SK-MEL-5 (cell line): ENCODE measurements around the gene PAFAH1B1. TPM values are rescaled to one million over a fixed set of nuclear protein-coding genes. Genes with fewer than 3 reads are reported as not detected.
"Not testable (repeated sequence)": the region's sequence is repeated elsewhere in the genome, so short reads cannot be mapped to it uniquely, and the experiment has no call there.

ENCODE experiments used
- DNase-seq: peaks from one replicate; pipeline ENCODE4 v3.0.0-alpha.2; 2016; ENCODE audit warnings: low read depth, low spot score
- in situ Hi-C: cut with HindIII; loops from 2 replicates; pipeline ENCODE4 v1.10.0; 2016; ENCODE audit warnings: low sequenced_read_pairs, high pct_unique_total_duplicates, low pct_unique_long_range_greater_than_20kb
- total RNA-seq: library from RNA; depleted of rRNA; stranded (reverse); fragments of >200 nt; shearing (Covaris generic); gene quantifications from 2 replicates; pipeline ENCODE4 v1.2.3, GENCODE V29; 2014

The PAFAH1B1 gene
- total RNA-seq, 1 experiment from 2014 or later, result 110 TPM

GRCh38 chr17:2660410-2660809, 67.0 kb downstream of the PAFAH1B1 start:
- DNase-seq, in situ Hi-C loops: not testable (repeated sequence)

DNA sequence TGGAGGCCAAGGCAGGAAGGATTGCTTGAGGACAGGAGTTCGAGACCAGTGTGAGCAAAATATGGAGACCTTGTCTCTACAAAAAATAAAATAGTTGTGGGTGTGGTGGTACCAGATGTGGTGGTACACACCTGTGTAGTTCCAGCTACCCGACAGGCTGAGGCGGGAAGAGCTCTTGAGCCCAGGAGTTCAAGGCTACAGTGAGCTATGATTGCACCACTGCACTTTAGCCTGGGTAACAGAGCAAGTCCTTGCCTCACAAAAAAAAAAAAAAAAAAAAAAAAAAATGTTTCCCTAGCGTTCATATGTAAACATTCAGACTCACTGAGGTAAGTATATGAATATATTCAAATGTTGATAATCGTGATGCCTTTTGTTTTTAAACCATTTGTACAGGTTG, 78.6 kb downstream of the PAFAH1B1 start:
- in situ Hi-C loops, result no loop called here
- no peak for DNase-seq

- in situ Hi-C loops, DNase-seq: not testable (repeated sequence)
Observed at GRCh38 chr17:2679247-2679646, 85.8 kb downstream of the PAFAH1B1 start.

GRCh38 chr17:2680961-2681360, 87.5 kb downstream of the PAFAH1B1 start:
- in situ Hi-C loops, result no loop called here

GRCh38 chr17:2681650-2682049, 88.2 kb downstream of the PAFAH1B1 start:
- DNase-seq, result no peak
- in situ Hi-C loops, result no loop called here

More at GRCh38 chr17:2680961-2681360, 87.5 kb downstream of the PAFAH1B1 start:
- no peak for DNase-seq

- no peak for DNase-seq
- in situ Hi-C loops, result no loop called here
Observed at GRCh38 chr17:2682176-2682938, 88.9 kb downstream of the PAFAH1B1 start.

GRCh38 chr17:2683912-2684311, 90.5 kb downstream of the PAFAH1B1 start:
- in situ Hi-C loops, result no loop called here
- DNase-seq, result no peak

- in situ Hi-C loops, result no loop called here
- DNase-seq, result no peak
Observed at GRCh38 chr17:2684549-2684948, 91.1 kb downstream of the PAFAH1B1 start.

DNA sequence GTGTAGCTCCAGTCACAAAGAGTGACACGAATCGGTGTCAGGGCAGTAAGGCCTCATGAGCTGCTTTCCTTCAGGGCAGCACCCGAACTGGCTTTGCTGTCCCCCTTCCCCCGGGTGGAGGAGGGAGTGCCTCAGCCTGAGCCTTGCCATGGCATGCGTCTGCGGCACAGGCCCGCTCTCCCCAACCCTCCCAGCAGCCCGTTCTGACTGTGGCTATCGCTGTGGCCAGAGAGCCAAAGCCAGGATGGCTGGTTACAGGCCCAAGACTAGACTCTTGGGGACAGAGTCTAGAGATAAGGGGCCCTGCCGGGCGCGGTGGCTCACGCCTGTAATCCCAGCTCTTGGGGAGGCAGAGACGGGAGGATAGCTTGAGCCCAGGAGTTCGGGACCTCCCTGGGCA, 92.2 kb downstream of the PAFAH1B1 start:
- in situ Hi-C loops, result no loop called here
- DNase-seq, result no peak

DNA sequence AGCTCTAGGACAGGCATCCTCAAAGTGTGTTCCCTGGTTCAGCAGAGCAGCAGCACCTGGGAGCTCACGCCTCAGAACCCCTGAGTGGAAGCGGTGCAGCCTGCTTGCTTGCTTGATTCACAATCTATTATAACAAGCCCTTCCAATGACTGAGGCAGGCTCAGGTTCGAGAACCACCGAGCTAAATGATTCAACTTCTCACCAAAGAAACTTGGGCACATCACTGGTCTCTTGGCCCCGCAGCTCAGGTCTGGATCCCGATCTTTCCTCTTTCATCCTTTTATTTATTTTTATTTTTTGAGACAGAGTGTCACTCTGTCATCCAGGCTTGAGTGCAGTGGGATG, 93.6 kb downstream of the PAFAH1B1 start:
- no peak for DNase-seq
- in situ Hi-C loops, result no loop called here

DNA sequence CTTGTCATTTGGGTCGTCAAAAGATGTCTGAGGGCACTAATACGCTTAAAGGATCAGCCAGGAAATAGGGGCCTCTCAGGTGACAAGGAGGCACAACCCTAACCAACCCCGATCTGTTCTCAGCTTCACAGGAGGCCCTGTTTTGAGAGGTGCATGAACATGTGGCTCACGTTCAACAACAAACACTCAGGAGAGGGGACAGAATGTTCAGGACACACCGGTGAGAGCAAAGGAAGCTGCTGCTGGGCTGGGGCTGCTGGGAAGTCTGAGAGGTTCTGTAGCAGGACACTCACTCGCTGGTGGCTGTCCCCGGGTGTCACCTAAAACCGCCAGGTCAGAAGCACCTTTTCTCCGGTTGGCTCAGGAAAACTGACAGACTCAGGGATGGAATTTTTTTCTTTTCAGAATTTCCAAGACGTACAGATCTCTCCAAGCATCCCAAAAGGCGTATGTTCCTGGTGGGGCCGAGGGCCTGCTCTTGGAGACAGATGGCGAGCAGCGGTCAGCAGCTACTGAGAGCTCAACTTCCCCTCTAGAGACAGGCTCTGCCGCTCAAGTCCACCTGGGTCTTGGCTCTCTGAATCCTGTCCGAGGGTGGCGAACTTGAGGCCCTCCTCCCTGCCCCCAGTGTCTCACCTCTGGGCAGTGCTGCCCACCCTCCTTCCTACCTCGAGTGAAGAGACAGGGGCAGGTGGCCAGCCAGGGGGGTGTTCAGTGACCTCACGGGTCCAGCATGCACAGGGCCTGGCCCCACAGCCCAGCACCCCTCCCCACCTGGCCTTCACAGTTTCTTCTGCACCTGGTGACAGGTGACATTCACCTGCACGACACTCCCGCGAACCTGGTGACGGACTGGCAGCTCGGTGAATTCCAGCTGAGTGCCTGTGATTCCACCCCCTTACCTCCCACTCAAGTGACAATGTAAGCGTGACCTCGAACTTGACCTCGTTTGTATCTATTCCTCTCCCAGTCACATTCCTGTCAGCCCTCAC, 95.2 kb downstream of the PAFAH1B1 start:
- in situ Hi-C loops, result no loop called here
- no peak for DNase-seq

GRCh38 chr17:2689411-2690164, 96.1 kb downstream of the PAFAH1B1 start:
- no peak for DNase-seq
- in situ Hi-C loops, result no loop called here

GRCh38 chr17:2690165-2691068, 97.0 kb downstream of the PAFAH1B1 start:
- DNase-seq, result no peak
- in situ Hi-C loops, result no loop called here

GRCh38 chr17:2691069-2691871, 97.8 kb downstream of the PAFAH1B1 start:
- in situ Hi-C loops, result no loop called here

GRCh38 chr17:2691965-2692780, 98.7 kb downstream of the PAFAH1B1 start:
- in situ Hi-C loops, result no loop called here
- DNase-seq, result no peak

More at GRCh38 chr17:2691069-2691871, 97.8 kb downstream of the PAFAH1B1 start:
- no peak for DNase-seq

DNA sequence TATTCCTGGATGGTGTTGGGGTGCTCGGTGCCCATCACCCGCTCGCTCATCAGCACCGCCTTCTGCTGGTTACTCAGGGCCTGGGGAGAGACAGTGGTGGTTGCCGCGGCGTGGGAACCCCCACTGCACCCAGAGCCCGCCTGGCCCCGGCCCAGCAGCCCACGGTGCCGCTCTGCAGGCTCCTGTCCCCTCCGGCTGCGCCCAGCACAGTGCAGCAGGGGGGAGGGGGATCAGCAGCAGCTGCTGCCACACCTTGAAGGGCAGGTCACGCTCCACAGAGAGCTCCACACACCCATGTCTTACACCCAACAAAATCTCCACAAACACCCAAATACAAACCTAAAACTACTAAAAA, 99.3 kb downstream of the PAFAH1B1 start:
- DNase-seq, result no peak
- in situ Hi-C loops, result no loop called here
